ENCODE data around the gene TLR7.

DNA sequence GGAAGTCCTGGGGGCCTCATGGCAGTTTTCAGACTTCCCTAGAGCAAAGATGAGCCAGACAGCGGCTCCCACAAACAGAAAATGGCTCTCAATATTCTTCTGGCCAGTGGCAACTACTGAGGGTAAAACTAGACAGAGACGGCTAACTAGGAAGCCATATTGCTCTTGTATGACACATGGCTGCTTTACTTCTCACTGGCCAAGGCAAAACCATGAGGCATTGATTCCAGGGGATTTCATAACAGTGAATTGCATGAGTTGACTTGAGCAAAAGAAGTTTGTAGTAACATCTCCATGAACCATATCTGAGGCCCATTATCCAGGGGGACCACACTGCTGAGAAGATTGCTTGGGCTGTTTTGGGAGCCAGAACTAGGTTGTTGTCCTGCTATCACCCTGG lies 25.8 kb downstream of the TLR7 start:
- TF ChIP-seq EZH2 (IDR thresholded peaks at IDR 0.05; ENCODE audit: borderline replicate concordance, low read depth, low read length, poor library complexity, severe bottlenecking) (no peak), CTCF (conservative IDR thresholded peaks at IDR 0.05; ENCODE audit: low read depth, low read length) (no peak)
